A673 (cell line): ENCODE measurements around the gene RIIAD1. TPM values are rescaled to one million over a fixed set of nuclear protein-coding genes. Genes with fewer than 3 reads are reported as not detected.

Source experiments
- BruUV-seq: library from RNA; stranded (reverse); fragments of 400-500 nt; replicated peaks from 2 replicates; lab custom pipeline; 2021; lab: Mats Ljungman, UMichigan
- CTCF ChIA-PET: fragments of 300-600 bp; sonication (Branson Sonifier 250); formaldehyde crosslinking; loops from one replicate; lab custom pipeline; 2022; ENCODE audit warnings: antibody characterized with exemption; lab: Charles Lee
- POLR2A ChIA-PET: fragments of 300-600 bp; sonication (Branson Sonifier 250); formaldehyde crosslinking; loops from one replicate; lab custom pipeline; 2022; ENCODE audit warnings: antibody characterized with exemption; ENCODE audit not compliant: low non-redundant PET; lab: Charles Lee
- DNase-seq: peaks from one replicate; pipeline ENCODE4 v3.0.0-alpha.2; 2015; ENCODE audit warnings: low spot score
- H3K27ac ChIP-seq: fragments of 200-600 bp; sonication (generic); 2 replicates; pipeline ENCODE4 v1.5.1; 2016; ENCODE audit warnings: mixed run types, low read depth, mild to moderate bottlenecking, mixed read lengths, antibody characterized with exemption, low read length; ENCODE audit not compliant: poor library complexity, severe bottlenecking
- H3K27me3 ChIP-seq: fragments of 200-600 bp; sonication (generic); replicated peaks from 2 replicates; pipeline ENCODE4 v1.6.1; 2017; ENCODE audit warnings: mixed run types, low read depth, mild to moderate bottlenecking, mixed read lengths, antibody characterized with exemption, low read length; ENCODE audit not compliant: insufficient read depth, poor library complexity
- H3K36me3 ChIP-seq: fragments of 200-600 bp; sonication (generic); 2 replicates; pipeline ENCODE4 v1.6.1; 2016; ENCODE audit warnings: mixed run types, mild to moderate bottlenecking, mixed read lengths, antibody characterized with exemption, low read length; ENCODE audit not compliant: insufficient read depth, poor library complexity, severe bottlenecking
- H3K4me1 ChIP-seq: fragments of 200-600 bp; sonication (generic); 2 replicates; pipeline ENCODE4 v1.6.1; 2017; ENCODE audit warnings: mixed run types, mild to moderate bottlenecking, mixed read lengths, antibody characterized with exemption, low read length; ENCODE audit not compliant: insufficient read depth, poor library complexity, severe bottlenecking
- H3K4me3 ChIP-seq: fragments of 200-600 bp; sonication (generic); 2 replicates; pipeline ENCODE4 v1.5.1; 2016; ENCODE audit warnings: low read depth, mixed run types, mild to moderate bottlenecking, mixed read lengths, low read length; ENCODE audit not compliant: poor library complexity, severe bottlenecking
- H3K9me3 ChIP-seq: fragments of 200-600 bp; sonication (generic); 2 replicates; pipeline ENCODE4 v1.6.1; 2016; ENCODE audit warnings: mixed run types, low read depth, mild to moderate bottlenecking, mixed read lengths, antibody characterized with exemption, low read length; ENCODE audit not compliant: poor library complexity, severe bottlenecking
- EZH2 ChIP-seq: fragments of 200-600 bp; sonication (generic); IDR thresholded peaks from 2 replicates; pipeline ENCODE4 v1.6.1; 2017; ENCODE audit warnings: borderline replicate concordance, low read depth, mild to moderate bottlenecking, mixed read lengths, antibody characterized with exemption, low read length; ENCODE audit not compliant: poor library complexity, severe bottlenecking
- intact Hi-C: fragments of 100-400 bp; cut with micrococcal nuclease; formaldehyde crosslinking; loops from one replicate; pipeline ENCODE4 v1.10.0; 2022; ENCODE audit not compliant: unreplicated experiment
- total RNA-seq: library from RNA; stranded (reverse); gene quantifications from 2 replicates; pipeline ENCODE4 v1.2.3, GENCODE V29; 2021
- TF ChIP-seq, protein P1 (sequence below): fragments of 300-800, 200-600 bp; sonication (generic); conservative IDR thresholded peaks from 2 replicates; pipeline ENCODE4 v1.5.1; 2017; ENCODE audit warnings: low read depth, mild to moderate bottlenecking, antibody characterized with exemption, low read length, moderate library complexity, mixed read lengths

The RIIAD1 gene
- total RNA-seq, 1 experiment from 2014 or later = not detected

DNA sequence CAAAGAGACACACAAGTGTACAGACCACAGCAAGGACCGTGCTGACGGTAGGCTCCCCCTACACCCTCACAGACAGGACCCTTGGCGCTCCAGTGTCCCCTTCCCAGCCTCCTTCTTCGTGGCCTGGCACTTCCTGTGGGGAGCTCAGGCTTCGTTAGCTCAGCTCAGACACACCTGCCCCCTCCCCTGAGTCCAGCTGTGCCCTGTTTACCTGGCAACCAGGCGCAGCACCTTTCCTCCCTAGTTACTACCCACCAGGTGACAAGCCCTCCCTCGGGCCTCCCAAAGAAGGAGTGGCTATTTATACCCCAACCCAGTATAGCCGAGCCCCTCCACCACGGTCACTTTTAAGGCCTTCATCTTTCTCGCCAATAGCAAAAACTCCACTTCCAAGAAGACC is 9.4 kb upstream of the RIIAD1 start:
- ChIA-PET POLR2A (no interaction called here), CTCF (no interaction called here)
- TF ChIP-seq EZH2 = no peak
- TF ChIP-seq, protein P1, sequence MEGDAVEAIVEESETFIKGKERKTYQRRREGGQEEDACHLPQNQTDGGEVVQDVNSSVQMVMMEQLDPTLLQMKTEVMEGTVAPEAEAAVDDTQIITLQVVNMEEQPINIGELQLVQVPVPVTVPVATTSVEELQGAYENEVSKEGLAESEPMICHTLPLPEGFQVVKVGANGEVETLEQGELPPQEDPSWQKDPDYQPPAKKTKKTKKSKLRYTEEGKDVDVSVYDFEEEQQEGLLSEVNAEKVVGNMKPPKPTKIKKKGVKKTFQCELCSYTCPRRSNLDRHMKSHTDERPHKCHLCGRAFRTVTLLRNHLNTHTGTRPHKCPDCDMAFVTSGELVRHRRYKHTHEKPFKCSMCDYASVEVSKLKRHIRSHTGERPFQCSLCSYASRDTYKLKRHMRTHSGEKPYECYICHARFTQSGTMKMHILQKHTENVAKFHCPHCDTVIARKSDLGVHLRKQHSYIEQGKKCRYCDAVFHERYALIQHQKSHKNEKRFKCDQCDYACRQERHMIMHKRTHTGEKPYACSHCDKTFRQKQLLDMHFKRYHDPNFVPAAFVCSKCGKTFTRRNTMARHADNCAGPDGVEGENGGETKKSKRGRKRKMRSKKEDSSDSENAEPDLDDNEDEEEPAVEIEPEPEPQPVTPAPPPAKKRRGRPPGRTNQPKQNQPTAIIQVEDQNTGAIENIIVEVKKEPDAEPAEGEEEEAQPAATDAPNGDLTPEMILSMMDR = no peak
- no peak for DNase-seq
- no TSS peak for BruUV-seq
- intact Hi-C loops = no loop called here
- peaks cover 32% of the 10 kb centered on the region for H3K27me3 ChIP-seq
- H3K4me3 ChIP-seq = no peak overlapping the region
- no peak overlapping the region for H3K27ac ChIP-seq
- no peaks in the 10 kb centered on the region for H3K9me3 ChIP-seq
- H3K4me1 ChIP-seq = peaks cover 3% of the 10 kb centered on the region
- no peaks in the 10 kb centered on the region for H3K36me3 ChIP-seq

DNA sequence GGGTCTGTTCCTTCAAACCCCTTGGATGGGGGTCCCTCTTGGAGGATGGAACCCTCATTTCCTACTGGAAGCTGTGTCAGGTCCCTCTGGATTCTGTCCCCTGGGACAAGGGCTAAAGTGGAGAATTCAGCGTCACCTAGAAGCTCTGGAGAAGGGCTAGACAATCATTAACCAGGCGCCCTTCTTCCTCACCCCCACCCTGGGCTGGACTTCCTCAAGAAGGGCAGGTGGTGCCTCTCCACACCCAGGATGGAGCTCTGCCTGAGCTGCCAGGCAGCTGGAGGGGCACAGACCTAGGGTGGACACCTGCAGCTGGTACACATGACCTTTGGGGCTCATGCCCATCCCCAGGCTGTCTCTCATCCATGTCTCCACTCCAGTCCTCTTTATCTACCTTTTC is 8.3 kb upstream of the RIIAD1 start:
- Histone ChIP-seq H3K36me3 (no peaks in the 10 kb centered on the region), H3K27ac (no peak overlapping the region), H3K4me3 (no peak overlapping the region), H3K27me3 (peaks cover 43% of the 10 kb centered on the region), H3K4me1 (peaks cover 8% of the 10 kb centered on the region), H3K9me3 (no peaks in the 10 kb centered on the region)
- POLR2A ChIA-PET = no interaction called here
- no peak for TF ChIP-seq EZH2
- TF ChIP-seq, protein P1 = no peak
- no peak for DNase-seq
- CTCF ChIA-PET = no interaction called here
- intact Hi-C loops = no loop called here
- BruUV-seq = no TSS peak

DNA sequence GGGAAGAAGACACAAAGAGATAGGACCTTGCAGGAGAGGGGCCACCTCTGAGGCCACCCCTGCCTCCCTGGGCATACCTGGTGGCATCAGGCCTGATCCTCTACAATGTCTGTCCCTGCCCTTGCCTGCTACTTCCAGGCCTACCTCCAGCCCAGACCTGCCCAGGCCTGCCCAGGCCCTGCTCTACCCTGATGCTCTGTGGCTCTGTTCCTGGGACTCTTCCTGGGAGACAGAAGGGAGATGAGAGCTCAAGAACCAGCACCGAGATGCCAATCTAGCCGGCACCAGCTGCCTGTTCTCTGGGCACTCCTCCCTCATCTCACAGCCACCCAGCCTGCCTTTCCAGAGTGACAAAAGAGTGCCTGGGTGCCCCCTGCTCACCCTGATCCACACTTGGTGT is 7.4 kb upstream of the RIIAD1 start:
- peaks cover 51% of the 10 kb centered on the region for H3K27me3 ChIP-seq
- no peaks in the 10 kb centered on the region for H3K9me3 ChIP-seq
- BruUV-seq = no TSS peak
- intact Hi-C loops = no loop called here
- no peak for DNase-seq
- TF ChIP-seq, protein P1 = no peak
- no peak for TF ChIP-seq EZH2
- H3K4me3 ChIP-seq = no peak overlapping the region
- H3K4me1 ChIP-seq = peaks cover 8% of the 10 kb centered on the region
- no peaks in the 10 kb centered on the region for H3K36me3 ChIP-seq
- ChIA-PET POLR2A (no interaction called here), CTCF (no interaction called here)
- H3K27ac ChIP-seq = no peak overlapping the region
